Panc1 (cell line): ENCODE data around the gene MLANA. TPM values are rescaled to one million over a fixed set of nuclear protein-coding genes. Genes with fewer than 3 reads are reported as not detected.

ENCODE experiments used
- ATAC-seq: fragments of 200-7000 bp; cut with Tn5 transposase; 2 replicates; pipeline ENCODE4 v1.9.1; 2020; ENCODE audit warnings: mild to moderate bottlenecking, moderate library complexity
- BruUV-seq: library from RNA; stranded (reverse); fragments of 400-500 nt; replicated peaks from 2 replicates; lab custom pipeline; 2021; lab: Mats Ljungman, UMichigan
- CTCF ChIA-PET: fragments of 300-600 bp; sonication (Branson Sonifier 250); formaldehyde crosslinking; loops from one replicate; lab custom pipeline; 2022; ENCODE audit warnings: antibody characterized with exemption; lab: Charles Lee
- POLR2A ChIA-PET: fragments of 300-600 bp; sonication (Branson Sonifier 250); formaldehyde crosslinking; loops from one replicate; lab custom pipeline; 2022; ENCODE audit warnings: antibody characterized with exemption; lab: Charles Lee
- DNase-seq: peaks from one replicate; pipeline ENCODE4 v3.0.0-alpha.2; 2010; ENCODE audit warnings: low read depth, low spot score
- H3K27ac ChIP-seq: 2 replicates; pipeline ENCODE4 v1.5.1; 2011; ENCODE audit warnings: mild to moderate bottlenecking, low read length, inconsistent platforms
- H3K27me3 ChIP-seq: fragments of 200-500 bp; sonication (Bioruptor generic); 2 replicates; pipeline ENCODE4 v1.6.0; 2014; ENCODE audit warnings: low read length, inconsistent platforms; ENCODE audit not compliant: control insufficient read depth, insufficient read depth
- H3K36me3 ChIP-seq: fragments of 200-500 bp; sonication (Bioruptor generic); 2 replicates; pipeline ENCODE4 v1.5.1; 2014; ENCODE audit warnings: inconsistent platforms, mild to moderate bottlenecking, low read length, moderate library complexity; ENCODE audit not compliant: control insufficient read depth, insufficient read depth
- H3K4me1 ChIP-seq: 2 replicates; pipeline ENCODE4 v1.5.1; 2011; ENCODE audit warnings: inconsistent platforms, mild to moderate bottlenecking, low read length, moderate library complexity; ENCODE audit not compliant: control insufficient read depth, insufficient read depth
- H3K4me3 ChIP-seq, 2 experiments: 2 replicates each; pipeline ENCODE4 v1.5.1; 2011 to 2012; ENCODE audit warnings: low read depth in 2 of 2, low read length in 2 of 2, mild to moderate bottlenecking in 2 of 2, inconsistent platforms in 1 of 2, moderate library complexity in 1 of 2
- H3K9me3 ChIP-seq: fragments of 200-500 bp; sonication (Bioruptor generic); 2 replicates; pipeline ENCODE4 v1.5.1; 2014; ENCODE audit warnings: low read depth, mild to moderate bottlenecking, inconsistent platforms, low read length, moderate library complexity; ENCODE audit not compliant: control insufficient read depth, insufficient read depth
- POLR2AphosphoS5 ChIP-seq: IDR thresholded peaks from 2 replicates; pipeline ENCODE4 v1.6.1; 2012; ENCODE audit warnings: mild to moderate bottlenecking, low read depth, low read length, moderate library complexity
- SIN3A ChIP-seq: IDR thresholded peaks from 2 replicates; pipeline ENCODE4 v1.6.1; 2012; ENCODE audit warnings: low read depth, mild to moderate bottlenecking, low read length, moderate library complexity, borderline replicate concordance; ENCODE audit not compliant: insufficient read depth
- TCF7L2 ChIP-seq: IDR thresholded peaks from 2 replicates; pipeline ENCODE4 v1.6.1; 2011; ENCODE audit warnings: mild to moderate bottlenecking, low read depth, low read length, inconsistent platforms
- in situ Hi-C: cut with HindIII; loops from 2 replicates; pipeline ENCODE4 v1.10.0; 2016; ENCODE audit warnings: low sequenced_read_pairs, low pct_unique_long_range_greater_than_20kb
- intact Hi-C: fragments of 100-400 bp; cut with micrococcal nuclease; formaldehyde crosslinking; loops from one replicate; pipeline ENCODE4 v1.10.0; 2022; ENCODE audit not compliant: unreplicated experiment
- total RNA-seq: library from RNA; stranded (reverse); gene quantifications from one replicate; pipeline ENCODE4 v1.2.1, GENCODE V29; 2021; ENCODE audit not compliant: unreplicated experiment
- TF ChIP-seq, protein P1 (sequence below): fragments of 450-650 bp; IDR thresholded peaks from 2 replicates; pipeline ENCODE4 v1.5.1; 2017; ENCODE audit warnings: mild to moderate bottlenecking
- TF ChIP-seq, protein P2 (sequence below), 2 experiments: IDR thresholded peaks; 2 replicates each; pipeline ENCODE4 v1.6.1; 2011 to 2012; ENCODE audit warnings: low read depth in 2 of 2, control low read depth in 1 of 2, low read length in 1 of 2, mild to moderate bottlenecking in 1 of 2, moderate library complexity in 1 of 2; ENCODE audit not compliant: insufficient read depth in 1 of 2

MLANA gene
- total RNA-seq, 1 experiment from 2014 or later = not detected

DNA sequence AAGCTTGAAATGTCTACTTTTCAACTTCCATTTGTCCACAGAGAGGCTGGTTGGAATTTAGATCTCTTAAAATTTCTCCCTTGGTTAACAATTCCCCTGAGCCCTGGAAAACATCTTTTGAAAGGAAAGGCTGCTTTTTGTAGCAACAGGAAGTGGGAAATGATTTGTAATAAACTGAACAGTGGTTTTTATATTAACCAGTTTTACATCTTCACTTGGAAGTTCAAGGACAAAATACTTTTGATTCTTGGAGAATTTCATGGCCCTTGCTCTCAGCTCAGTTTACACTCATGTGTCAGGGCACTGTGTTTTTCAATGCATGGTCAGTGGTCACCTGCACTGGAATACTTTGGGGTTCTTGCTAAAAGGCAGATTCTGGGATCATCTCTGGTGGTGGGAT is 9.9 kb downstream of the MLANA start:
- no peaks in the 10 kb centered on the region for H3K4me1 ChIP-seq
- H3K4me3 ChIP-seq = no peak overlapping the region
- intact Hi-C loops (no loop called here), in situ Hi-C loops (no loop called here)
- ChIA-PET POLR2A (no interaction called here), CTCF (no interaction called here)
- H3K36me3 ChIP-seq = no peaks in the 10 kb centered on the region
- H3K9me3 ChIP-seq = no peaks in the 10 kb centered on the region
- DNase-seq (no peak), ATAC-seq (no peak)
- no peak for TF ChIP-seq TCF7L2
- TF ChIP-seq, protein P1, sequence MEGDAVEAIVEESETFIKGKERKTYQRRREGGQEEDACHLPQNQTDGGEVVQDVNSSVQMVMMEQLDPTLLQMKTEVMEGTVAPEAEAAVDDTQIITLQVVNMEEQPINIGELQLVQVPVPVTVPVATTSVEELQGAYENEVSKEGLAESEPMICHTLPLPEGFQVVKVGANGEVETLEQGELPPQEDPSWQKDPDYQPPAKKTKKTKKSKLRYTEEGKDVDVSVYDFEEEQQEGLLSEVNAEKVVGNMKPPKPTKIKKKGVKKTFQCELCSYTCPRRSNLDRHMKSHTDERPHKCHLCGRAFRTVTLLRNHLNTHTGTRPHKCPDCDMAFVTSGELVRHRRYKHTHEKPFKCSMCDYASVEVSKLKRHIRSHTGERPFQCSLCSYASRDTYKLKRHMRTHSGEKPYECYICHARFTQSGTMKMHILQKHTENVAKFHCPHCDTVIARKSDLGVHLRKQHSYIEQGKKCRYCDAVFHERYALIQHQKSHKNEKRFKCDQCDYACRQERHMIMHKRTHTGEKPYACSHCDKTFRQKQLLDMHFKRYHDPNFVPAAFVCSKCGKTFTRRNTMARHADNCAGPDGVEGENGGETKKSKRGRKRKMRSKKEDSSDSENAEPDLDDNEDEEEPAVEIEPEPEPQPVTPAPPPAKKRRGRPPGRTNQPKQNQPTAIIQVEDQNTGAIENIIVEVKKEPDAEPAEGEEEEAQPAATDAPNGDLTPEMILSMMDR = no peak
- TF ChIP-seq SIN3A = no peak
- TF ChIP-seq, protein P2, sequence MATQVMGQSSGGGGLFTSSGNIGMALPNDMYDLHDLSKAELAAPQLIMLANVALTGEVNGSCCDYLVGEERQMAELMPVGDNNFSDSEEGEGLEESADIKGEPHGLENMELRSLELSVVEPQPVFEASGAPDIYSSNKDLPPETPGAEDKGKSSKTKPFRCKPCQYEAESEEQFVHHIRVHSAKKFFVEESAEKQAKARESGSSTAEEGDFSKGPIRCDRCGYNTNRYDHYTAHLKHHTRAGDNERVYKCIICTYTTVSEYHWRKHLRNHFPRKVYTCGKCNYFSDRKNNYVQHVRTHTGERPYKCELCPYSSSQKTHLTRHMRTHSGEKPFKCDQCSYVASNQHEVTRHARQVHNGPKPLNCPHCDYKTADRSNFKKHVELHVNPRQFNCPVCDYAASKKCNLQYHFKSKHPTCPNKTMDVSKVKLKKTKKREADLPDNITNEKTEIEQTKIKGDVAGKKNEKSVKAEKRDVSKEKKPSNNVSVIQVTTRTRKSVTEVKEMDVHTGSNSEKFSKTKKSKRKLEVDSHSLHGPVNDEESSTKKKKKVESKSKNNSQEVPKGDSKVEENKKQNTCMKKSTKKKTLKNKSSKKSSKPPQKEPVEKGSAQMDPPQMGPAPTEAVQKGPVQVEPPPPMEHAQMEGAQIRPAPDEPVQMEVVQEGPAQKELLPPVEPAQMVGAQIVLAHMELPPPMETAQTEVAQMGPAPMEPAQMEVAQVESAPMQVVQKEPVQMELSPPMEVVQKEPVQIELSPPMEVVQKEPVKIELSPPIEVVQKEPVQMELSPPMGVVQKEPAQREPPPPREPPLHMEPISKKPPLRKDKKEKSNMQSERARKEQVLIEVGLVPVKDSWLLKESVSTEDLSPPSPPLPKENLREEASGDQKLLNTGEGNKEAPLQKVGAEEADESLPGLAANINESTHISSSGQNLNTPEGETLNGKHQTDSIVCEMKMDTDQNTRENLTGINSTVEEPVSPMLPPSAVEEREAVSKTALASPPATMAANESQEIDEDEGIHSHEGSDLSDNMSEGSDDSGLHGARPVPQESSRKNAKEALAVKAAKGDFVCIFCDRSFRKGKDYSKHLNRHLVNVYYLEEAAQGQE (IDR thresholded peaks at IDR 0.05; ENCODE audit: insufficient read depth in 1 of 2, low read depth in 2 of 2, low read length in 1 of 2) = no peak
- no TSS peak for BruUV-seq
- no peaks in the 10 kb centered on the region for H3K27me3 ChIP-seq
- H3K27ac ChIP-seq = no peak overlapping the region

DNA sequence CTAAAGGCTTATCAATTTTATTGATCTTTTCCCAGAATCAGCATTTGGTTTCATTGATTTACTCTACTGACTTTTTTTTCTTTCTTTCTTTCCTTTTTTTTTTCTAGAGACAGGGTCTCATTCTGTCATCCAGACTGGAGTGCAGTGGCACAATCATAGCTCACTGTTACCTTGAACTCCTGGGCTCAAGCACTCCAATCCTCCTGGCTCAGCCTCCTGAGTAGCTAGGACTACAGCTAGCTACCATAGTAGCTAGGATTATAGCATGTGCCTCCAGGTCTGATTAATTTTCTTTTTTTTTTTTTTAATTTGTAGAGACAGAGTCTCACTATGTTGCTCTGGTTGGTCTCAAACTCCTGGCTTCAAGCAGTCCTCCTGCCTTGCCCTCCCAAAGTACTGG is 11.7 kb downstream of the MLANA start:
- Histone ChIP-seq H3K27ac (no peak overlapping the region), H3K4me3 (no peak overlapping the region), H3K9me3 (no peaks in the 10 kb centered on the region), H3K4me1 (no peaks in the 10 kb centered on the region), H3K36me3 (no peaks in the 10 kb centered on the region), H3K27me3 (no peaks in the 10 kb centered on the region)
- intact Hi-C loops (no loop called here), in situ Hi-C loops (no loop called here)
- no peak for ATAC-seq
- no peak for TF ChIP-seq POLR2AphosphoS5
- TF ChIP-seq, protein P2 (IDR thresholded peaks at IDR 0.05; ENCODE audit: insufficient read depth in 1 of 2, low read depth in 2 of 2, low read length in 1 of 2) = no peak
- TF ChIP-seq, protein P1 = no peak
- TF ChIP-seq TCF7L2 = no peak
- TF ChIP-seq SIN3A = no peak
- no TSS peak for BruUV-seq
- ChIA-PET POLR2A (no interaction called here), CTCF (interaction anchor here (0.7 kb wide), 1 partner anchor 8 kb away, joined by 3 read pairs; no protein-coding TSS in a partner anchor)
- no peak for DNase-seq
